ENCODE measurements around the gene MLH1.

- TF ChIP-seq EZH2 (IDR thresholded peaks at IDR 0.05; ENCODE audit: insufficient read depth, poor library complexity, severe bottlenecking) (no peak), EZH2phosphoT487 (IDR thresholded peaks at IDR 0.05; ENCODE audit: insufficient read depth, low read depth) (no peak)
These were observed 21.2 kb upstream of the MLH1 start for GRCh38 chr3:36972163-36972562.

Measured in GM23248 (cell line).